K562 (cell line): ENCODE measurements around the gene BEST2. TPM values are rescaled to one million over a fixed set of nuclear protein-coding genes. Genes with fewer than 3 reads are reported as not detected.
A peak's percentile ranks its signal among the peaks of the same experiment; 100 is the strongest.

ENCODE experiments used
- ARID1B ChIP-seq: fragments of 450-650 bp; IDR thresholded peaks from 2 replicates; pipeline ENCODE4 v1.6.1; 2016; ENCODE audit warnings: antibody characterized with exemption, mild to moderate bottlenecking, inconsistent platforms
- HIVEP1 ChIP-seq: fragments of 250-450 bp; sonication (Bioruptor Pico); IDR thresholded peaks from 2 replicates; pipeline ENCODE4 v1.4.0; 2020; ENCODE audit warnings: mild to moderate bottlenecking
- KDM4B ChIP-seq, 2 experiments: fragments of 450-650 bp in 1 of 2; sonication (generic) in 1 of 2; IDR thresholded peaks; 2 replicates each; pipeline ENCODE4 v1.6.1; 2016 to 2017; ENCODE audit warnings: borderline replicate concordance in 2 of 2, antibody characterized with exemption in 1 of 2, low read depth in 1 of 2, mild to moderate bottlenecking in 1 of 2
- MCM2 ChIP-seq: fragments of 450-650 bp; IDR thresholded peaks from 2 replicates; pipeline ENCODE4 v1.6.1; 2017; ENCODE audit warnings: low read depth, mild to moderate bottlenecking
- MEF2A ChIP-seq: IDR thresholded peaks from 2 replicates; pipeline ENCODE4 v1.6.1; 2011; ENCODE audit warnings: low read depth, mild to moderate bottlenecking, low read length, moderate library complexity; ENCODE audit not compliant: control insufficient read depth
- NR3C1 ChIP-seq: sonication (generic); formaldehyde crosslinking; IDR thresholded peaks from 2 replicates; pipeline ENCODE4 v1.8.1; 2022; ENCODE audit warnings: missing genetic modification reagents
- SNRNP70 ChIP-seq: fragments of 200-400 bp; formaldehyde crosslinking; optimal IDR thresholded peaks from 2 replicates; pipeline ENCODE3; 2017; ENCODE audit warnings: low read depth, low read length
- XRCC4 ChIP-seq: IDR thresholded peaks from one replicate; pipeline ENCODE4 v1.6.1; 2011; ENCODE audit not compliant: insufficient read depth, insufficient read length; ENCODE audit errors: extremely low read depth
- ZNF124 ChIP-seq: sonication (generic); formaldehyde crosslinking; IDR thresholded peaks from 2 replicates; pipeline ENCODE4 v1.8.1; 2022; ENCODE audit warnings: missing genetic modification reagents
- ZNF232 ChIP-seq: sonication (generic); formaldehyde crosslinking; IDR thresholded peaks from 2 replicates; pipeline ENCODE4 v1.8.0; 2022; ENCODE audit warnings: mild to moderate bottlenecking, missing genetic modification reagents
- ZNF445 ChIP-seq: fragments of 250-450 bp; sonication (Bioruptor Pico); IDR thresholded peaks from 2 replicates; pipeline ENCODE4 v1.4.0; 2020; ENCODE audit warnings: low read depth, mild to moderate bottlenecking, moderate library complexity
- ZNF507 ChIP-seq: conservative IDR thresholded peaks from 2 replicates; pipeline ENCODE4 v1.6.1; 2017; ENCODE audit warnings: missing genetic modification characterization, missing compliant biosample characterization
- ZNF717 ChIP-seq: fragments of 250-450 bp; sonication (Bioruptor Pico); IDR thresholded peaks from 2 replicates; pipeline ENCODE4 v1.5.0; 2021
- polyA plus RNA-seq, 8 experiments: library from polyadenylated mRNA; depleted of rRNA in 4 of 8; stranded (reverse) in 5 of 8; unstranded in 3 of 8; fragments of >200 nt; fragmentation: Nextera tagmentation in 2 of 8; fragmentation: Illumina TruSeq in 1 of 8; extraction: Ambion mirVana in 2 of 8; extraction: Trizol in 1 of 8; gene quantifications; 2 replicates each; pipeline versions ENCODE4 v1.2.1 to v1.2.3, GENCODE V29; 2011 to 2014; ENCODE audit warnings: inconsistent platforms in 1 of 8, missing spikeins in 1 of 8
- total RNA-seq, 7 experiments: library from RNA; depleted of rRNA in 6 of 7; stranded (reverse); fragments of >200 nt in 6 of 7; fragmentation: Illumina TruSeq in 2 of 7; extraction: Trizol in 2 of 7; gene quantifications; 2 replicates each; pipeline versions ENCODE4 v1.2.1 to v1.2.3, GENCODE V29; 2011 to 2021; ENCODE audit warnings: low replicate concordance in 1 of 7
- TF ChIP-seq, protein P1 (sequence below), 2 experiments: fragments of 450-650 bp in 1 of 2; sonication (generic) in 1 of 2; formaldehyde crosslinking in 1 of 2; IDR thresholded peaks; 2 replicates each; pipeline versions ENCODE4 v1.7.1 to v1.9.0; 2016 to 2022; ENCODE audit warnings: inconsistent platforms in 1 of 2, mild to moderate bottlenecking in 1 of 2, missing genetic modification reagents in 1 of 2
- TF ChIP-seq, protein P2 (sequence below): fragments of 200-800 bp; sonication (Bioruptor generic); IDR thresholded peaks from 2 replicates; pipeline ENCODE4 v1.6.1; 2017; ENCODE audit warnings: missing genetic modification characterization, missing compliant biosample characterization

Gene BEST2
- total and polyA plus RNA-seq, 9 of the 15 experiments (the other 6 are each of a cell fraction or from before 2014, with no cell fraction given) = not detected

- TF ChIP-seq, protein P1, sequence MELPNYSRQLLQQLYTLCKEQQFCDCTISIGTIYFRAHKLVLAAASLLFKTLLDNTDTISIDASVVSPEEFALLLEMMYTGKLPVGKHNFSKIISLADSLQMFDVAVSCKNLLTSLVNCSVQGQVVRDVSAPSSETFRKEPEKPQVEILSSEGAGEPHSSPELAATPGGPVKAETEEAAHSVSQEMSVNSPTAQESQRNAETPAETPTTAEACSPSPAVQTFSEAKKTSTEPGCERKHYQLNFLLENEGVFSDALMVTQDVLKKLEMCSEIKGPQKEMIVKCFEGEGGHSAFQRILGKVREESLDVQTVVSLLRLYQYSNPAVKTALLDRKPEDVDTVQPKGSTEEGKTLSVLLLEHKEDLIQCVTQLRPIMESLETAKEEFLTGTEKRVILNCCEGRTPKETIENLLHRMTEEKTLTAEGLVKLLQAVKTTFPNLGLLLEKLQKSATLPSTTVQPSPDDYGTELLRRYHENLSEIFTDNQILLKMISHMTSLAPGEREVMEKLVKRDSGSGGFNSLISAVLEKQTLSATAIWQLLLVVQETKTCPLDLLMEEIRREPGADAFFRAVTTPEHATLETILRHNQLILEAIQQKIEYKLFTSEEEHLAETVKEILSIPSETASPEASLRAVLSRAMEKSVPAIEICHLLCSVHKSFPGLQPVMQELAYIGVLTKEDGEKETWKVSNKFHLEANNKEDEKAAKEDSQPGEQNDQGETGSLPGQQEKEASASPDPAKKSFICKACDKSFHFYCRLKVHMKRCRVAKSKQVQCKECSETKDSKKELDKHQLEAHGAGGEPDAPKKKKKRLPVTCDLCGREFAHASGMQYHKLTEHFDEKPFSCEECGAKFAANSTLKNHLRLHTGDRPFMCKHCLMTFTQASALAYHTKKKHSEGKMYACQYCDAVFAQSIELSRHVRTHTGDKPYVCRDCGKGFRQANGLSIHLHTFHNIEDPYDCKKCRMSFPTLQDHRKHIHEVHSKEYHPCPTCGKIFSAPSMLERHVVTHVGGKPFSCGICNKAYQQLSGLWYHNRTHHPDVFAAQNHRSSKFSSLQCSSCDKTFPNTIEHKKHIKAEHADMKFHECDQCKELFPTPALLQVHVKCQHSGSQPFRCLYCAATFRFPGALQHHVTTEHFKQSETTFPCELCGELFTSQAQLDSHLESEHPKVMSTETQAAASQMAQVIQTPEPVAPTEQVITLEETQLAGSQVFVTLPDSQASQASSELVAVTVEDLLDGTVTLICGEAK (IDR thresholded peaks at IDR 0.05) = 0 out of 2 replicates have a peak, but pooled peaks have one; percentile 21
- TF ChIP-seq, protein P1 (CRISPR knock-in tag; IDR thresholded peaks at IDR 0.05) = no peak
- TF ChIP-seq XRCC4 (no peak), MEF2A (no peak), KDM4B (IDR thresholded peaks at IDR 0.05; ENCODE audit: borderline replicate concordance in 2 of 2, low read depth in 1 of 2) (no peak), ZNF124 (no peak), ZNF507 (tag) (no peak), ZNF445 (no peak), MCM2 (no peak), ZNF717 (CRISPR knock-in tag) (no peak), ZNF232 (CRISPR knock-in tag) (no peak), HIVEP1 (CRISPR knock-in tag) (no peak), NR3C1 (no peak), ARID1B (no peak; the same call in 1 of the 2 replicates), SNRNP70 (no peak)
- TF ChIP-seq, protein P2, sequence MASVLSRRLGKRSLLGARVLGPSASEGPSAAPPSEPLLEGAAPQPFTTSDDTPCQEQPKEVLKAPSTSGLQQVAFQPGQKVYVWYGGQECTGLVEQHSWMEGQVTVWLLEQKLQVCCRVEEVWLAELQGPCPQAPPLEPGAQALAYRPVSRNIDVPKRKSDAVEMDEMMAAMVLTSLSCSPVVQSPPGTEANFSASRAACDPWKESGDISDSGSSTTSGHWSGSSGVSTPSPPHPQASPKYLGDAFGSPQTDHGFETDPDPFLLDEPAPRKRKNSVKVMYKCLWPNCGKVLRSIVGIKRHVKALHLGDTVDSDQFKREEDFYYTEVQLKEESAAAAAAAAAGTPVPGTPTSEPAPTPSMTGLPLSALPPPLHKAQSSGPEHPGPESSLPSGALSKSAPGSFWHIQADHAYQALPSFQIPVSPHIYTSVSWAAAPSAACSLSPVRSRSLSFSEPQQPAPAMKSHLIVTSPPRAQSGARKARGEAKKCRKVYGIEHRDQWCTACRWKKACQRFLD (CRISPR knock-in tag) = no peak
Observed at GRCh38 chr19:12796146-12797071, 44.8 kb downstream of the BEST2 start (continued).
